GM19468 (cell line): ENCODE results near the gene DAZAP1.
"Not testable (repeated sequence)": the region's sequence is repeated elsewhere in the genome, so short reads cannot be mapped to it uniquely, and the experiment has no call there.

ENCODE experiments used
- ATAC-seq: cut with Tn5 transposase; IDR thresholded peaks from one replicate; pipeline ENCODE4 v1.9.1; 2021; ENCODE audit warnings: mild to moderate bottlenecking, moderate library complexity, moderate number of reproducible peaks; ENCODE audit not compliant: unreplicated experiment; ENCODE audit errors: extremely low read depth

DAZAP1 gene

GRCh38 chr19:1438035-1438932, 30.9 kb downstream of the DAZAP1 start, which contains the start of gene RPS15:
RPS15 (plus strand) TSS chr19:1438396; CDS start chr19:1438426, 30 bp downstream.
- peak; percentile 28 for ATAC-seq

- ATAC-seq = no peak
Measured at GRCh38 chr19:1438933-1439354, 31.6 kb downstream of the DAZAP1 start.

GRCh38 chr19:1439525-1440417, 32.4 kb downstream of the DAZAP1 start:
- ATAC-seq = not testable (repeated sequence)

GRCh38 chr19:1440418-1440801, 33.0 kb downstream of the DAZAP1 start:
- ATAC-seq = no peak

GRCh38 chr19:1441022-1441426, 33.6 kb downstream of the DAZAP1 start:
- no peak for ATAC-seq

GRCh38 chr19:1441677-1442438, 34.5 kb downstream of the DAZAP1 start:
- ATAC-seq = no peak

- ATAC-seq = no peak
Measured at GRCh38 chr19:1445185-1445931, 38.0 kb downstream of the DAZAP1 start.

GRCh38 chr19:1445932-1446712, 38.7 kb downstream of the DAZAP1 start:
- no peak for ATAC-seq

GRCh38 chr19:1446713-1447481, 39.5 kb downstream of the DAZAP1 start:
- no peak for ATAC-seq

GRCh38 chr19:1447504-1447903, 40.1 kb downstream of the DAZAP1 start:
- ATAC-seq = no peak

- ATAC-seq = no peak
Measured at GRCh38 chr19:1447944-1448343, 40.6 kb downstream of the DAZAP1 start.

- ATAC-seq = no peak
Measured at GRCh38 chr19:1449467-1450442, 42.4 kb downstream of the DAZAP1 start, which contains the start of gene APC2. APC2 (plus strand) TSS chr19:1450121; CDS start chr19:1453002, 2,881 bp downstream.

- ATAC-seq = no peak
Measured at GRCh38 chr19:1450735-1451731, 43.6 kb downstream of the DAZAP1 start.

- no peak for ATAC-seq
Measured at GRCh38 chr19:1451916-1452801, 44.8 kb downstream of the DAZAP1 start.
